Measurements from ENCODE around the gene PPT1.
A peak's percentile ranks its signal among the peaks of the same experiment; 100 is the strongest.
"Not testable (repeated sequence)": the region's sequence is repeated elsewhere in the genome, so short reads cannot be mapped to it uniquely, and the experiment has no call there.

PPT1 gene

GRCh38 chr1:40092706-40093639 is 4.1 kb downstream of the PPT1 start:
- DNase-seq (ENCODE audit: low read depth): no peak

DNA sequence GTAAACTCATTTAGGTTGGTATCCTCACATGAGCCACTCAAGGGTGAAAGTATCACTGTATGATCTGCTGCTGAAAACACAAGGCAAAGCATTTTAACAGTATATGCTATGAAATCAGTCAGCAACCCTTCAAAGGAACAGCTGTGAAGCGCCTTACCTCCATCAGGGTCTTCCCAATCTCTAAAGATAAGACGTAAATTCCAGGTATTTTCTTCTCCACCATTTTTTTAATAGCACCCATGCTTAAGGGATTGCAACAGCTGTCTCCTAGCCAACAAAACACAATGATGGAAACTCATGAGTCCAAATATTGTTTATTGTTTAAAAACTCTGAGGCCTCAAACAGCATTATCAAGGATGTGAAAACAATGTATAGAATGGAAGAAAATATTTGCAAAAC is 4.8 kb downstream of the PPT1 start:
- DNase-seq (ENCODE audit: low read depth): no peak

DNA sequence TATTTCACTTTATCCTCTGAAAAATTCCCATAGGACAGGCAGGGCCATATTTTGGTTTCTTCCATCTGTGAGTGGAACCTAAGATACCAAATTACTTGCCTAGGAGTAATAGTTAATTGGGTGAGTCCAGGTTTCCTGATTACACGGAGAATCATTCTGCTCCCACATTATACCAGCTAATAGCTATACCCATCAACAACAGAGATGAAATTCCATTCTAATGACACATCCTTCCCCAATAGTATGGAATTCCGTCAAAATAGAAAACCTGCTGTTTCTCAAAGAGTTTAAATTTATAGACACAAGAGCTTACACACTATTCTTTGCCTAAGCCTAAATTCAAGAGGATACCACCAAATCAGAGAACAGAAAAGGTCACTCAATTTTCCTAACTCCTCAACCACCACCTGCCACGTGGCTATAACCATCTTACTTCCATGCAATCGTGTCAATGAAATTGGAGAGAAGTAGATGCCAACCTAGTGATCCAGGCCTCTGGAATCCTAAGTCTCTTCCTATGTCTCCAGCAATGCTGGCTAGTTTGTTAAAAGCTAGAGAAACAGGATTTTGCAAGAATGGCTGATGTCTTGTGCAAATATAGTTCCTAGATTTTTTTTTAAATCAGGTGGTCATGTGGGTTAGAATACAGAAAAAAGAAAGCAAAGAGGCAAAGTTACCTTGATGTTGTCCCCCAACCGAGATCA is 6.2 kb downstream of the PPT1 start:
- no peak for DNase-seq (ENCODE audit: low read depth)

- not testable (repeated sequence) for DNase-seq (ENCODE audit: low read depth)
These were observed 12.3 kb downstream of the PPT1 start for GRCh38 chr1:40084750-40085149.

DNA sequence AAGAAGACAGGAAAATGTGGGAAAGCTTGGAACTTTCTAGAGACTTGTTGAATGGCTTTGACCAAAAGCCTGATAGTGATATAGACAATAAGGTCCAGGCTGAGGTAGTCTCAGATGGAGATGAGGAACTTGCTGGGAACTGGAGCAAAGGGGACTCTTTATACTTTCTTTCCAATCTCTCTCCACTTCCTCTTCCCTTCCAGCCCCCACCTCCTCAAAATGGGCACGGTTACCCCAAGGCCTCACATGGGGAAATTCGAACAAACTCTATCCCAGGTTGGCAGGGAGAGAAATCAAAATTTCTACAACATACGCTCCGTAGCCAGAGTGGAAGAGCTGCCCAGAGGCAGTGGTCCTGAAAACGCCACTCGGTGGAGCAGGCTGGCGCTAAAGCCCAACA is 15.2 kb downstream of the PPT1 start:
- no peak for DNase-seq (ENCODE audit: low read depth)

- no peak for DNase-seq (ENCODE audit: low read depth)
These were observed 17.2 kb downstream of the PPT1 start for GRCh38 chr1:40079774-40080400.

GRCh38 chr1:40078512-40079333 is 18.3 kb downstream of the PPT1 start:
- DNase-seq (ENCODE audit: low read depth): peak; percentile 49

GRCh38 chr1:40076895-40077312 is 20.1 kb downstream of the PPT1 start:
- DNase-seq (ENCODE audit: low read depth): no peak

GRCh38 chr1:40075266-40075665 is 21.8 kb downstream of the PPT1 start:
- DNase-seq (ENCODE audit: low read depth): no peak

GRCh38 chr1:40073062-40073461 is 24.0 kb downstream of the PPT1 start:
- no peak for DNase-seq (ENCODE audit: low read depth)

DNA sequence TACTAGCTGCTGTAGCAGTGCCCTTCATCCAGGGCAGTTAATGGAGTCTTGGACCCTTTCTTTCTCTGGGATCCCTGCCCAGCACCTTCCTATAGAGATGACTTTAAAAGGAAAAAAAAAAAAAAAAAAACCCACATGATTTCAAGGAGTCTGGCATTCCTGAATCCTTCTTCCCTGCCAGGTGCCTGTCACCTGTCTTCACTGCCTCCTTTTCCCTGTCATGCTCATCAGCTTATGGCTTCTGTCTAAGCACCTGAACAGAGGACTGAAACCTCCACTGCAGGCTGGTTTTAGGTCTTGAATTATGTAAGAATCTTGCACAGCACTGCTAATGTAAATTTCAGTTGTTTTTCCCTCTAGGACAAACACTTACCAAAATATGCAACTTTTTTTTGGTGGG is 24.9 kb downstream of the PPT1 start:
- no peak for DNase-seq (ENCODE audit: low read depth)

- DNase-seq (ENCODE audit: low read depth): no peak
These were observed 29.2 kb downstream of the PPT1 start for GRCh38 chr1:40067851-40068250.

GRCh38 chr1:40067023-40067422 is 30.0 kb downstream of the PPT1 start:
- DNase-seq (ENCODE audit: low read depth): no peak

DNA sequence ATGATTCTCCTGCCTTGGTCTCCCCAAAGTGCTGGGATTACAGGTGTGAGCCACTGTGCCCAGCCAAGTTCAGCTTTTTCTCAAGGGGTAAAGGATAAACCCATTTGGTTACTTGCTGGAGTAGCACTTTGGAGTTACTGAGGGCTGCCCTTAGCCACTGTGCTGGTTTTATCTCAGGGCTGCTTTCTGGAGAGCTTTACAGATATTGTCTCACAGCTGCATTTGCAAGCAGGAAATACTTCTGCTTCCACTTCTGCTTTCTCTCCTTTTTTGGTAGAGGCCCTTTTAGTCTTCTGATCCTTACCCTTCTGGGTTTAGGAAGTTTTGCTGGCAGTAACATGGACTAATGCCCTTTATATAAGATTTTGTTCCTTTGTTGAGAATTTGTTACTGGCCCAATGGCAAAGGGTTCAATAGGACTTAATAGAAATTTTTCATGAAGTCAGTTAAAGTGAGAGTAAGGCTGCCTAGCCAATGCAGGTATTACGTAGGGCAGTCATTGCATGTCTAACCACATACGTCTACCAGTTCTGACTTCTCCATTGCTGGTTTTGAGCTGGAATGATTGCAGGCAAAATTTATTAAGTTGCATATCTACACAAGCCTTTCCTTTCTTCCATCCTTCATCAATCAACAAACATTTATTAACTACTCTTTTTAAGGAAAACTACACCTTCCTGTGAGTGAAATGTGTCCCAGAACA is 32.1 kb downstream of the PPT1 start:
- no peak for DNase-seq (ENCODE audit: low read depth)

DNA sequence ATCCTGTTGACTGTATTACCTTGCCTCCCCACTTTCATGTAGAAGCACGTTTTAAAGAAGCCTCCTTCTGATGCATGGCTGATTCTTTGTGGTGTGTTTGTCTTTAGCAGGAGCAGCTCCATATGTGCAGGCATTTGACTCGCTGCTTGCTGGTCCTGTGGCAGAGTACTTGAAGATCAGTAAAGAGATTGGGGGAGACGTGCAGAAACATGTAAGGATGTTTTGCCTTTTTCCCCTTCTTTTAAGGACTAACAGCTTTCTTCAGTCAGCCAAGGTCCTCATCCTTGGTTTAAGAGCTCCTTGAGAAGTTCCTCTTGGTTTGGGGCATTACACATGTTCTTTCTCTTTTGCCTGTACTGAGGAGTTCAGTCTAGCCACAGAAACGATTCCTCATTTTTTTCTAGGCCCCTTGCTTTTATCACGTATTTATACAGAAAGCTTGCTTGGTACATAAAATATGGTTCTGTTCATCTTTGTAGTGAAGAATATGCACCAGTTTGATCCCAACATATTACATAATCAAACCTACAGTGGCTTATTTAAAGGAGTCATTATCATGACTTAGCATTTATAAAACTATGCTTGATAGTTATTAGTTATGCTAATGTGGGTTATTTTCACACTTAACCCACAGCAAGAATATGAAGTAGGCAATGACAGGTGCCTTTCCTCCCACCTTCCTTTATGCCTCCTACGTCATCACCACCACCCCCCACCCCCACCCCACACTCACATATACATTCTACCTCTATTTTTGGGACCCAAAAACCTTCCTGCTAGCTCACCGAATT is 36.9 kb downstream of the PPT1 start:
- DNase-seq (ENCODE audit: low read depth): no peak

GRCh38 chr1:40059338-40059959 is 37.6 kb downstream of the PPT1 start:
- DNase-seq (ENCODE audit: low read depth): no peak

- DNase-seq (ENCODE audit: low read depth): no peak
These were observed 38.4 kb downstream of the PPT1 start for GRCh38 chr1:40058453-40059337.

DNA sequence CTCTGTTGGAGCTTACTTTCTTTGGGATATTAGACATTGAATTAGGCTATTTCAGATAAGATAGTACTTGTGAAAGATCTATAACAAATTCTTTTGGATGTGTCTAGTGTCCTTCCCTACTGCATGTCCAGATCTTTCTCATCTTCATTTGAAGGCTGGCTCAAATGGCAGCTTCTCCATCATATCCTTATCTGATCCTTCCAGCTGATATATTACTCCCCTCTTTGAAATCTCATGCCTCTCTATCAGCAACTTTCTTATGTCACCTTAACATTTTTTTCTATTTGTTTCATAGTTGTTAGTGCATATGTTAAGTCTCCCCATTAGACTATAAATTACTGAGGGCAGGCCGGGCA is 39.0 kb downstream of the PPT1 start:
- no peak for DNase-seq (ENCODE audit: low read depth)

All from CMK (cell line).